Left lung (tissue), 10 donors: ENCODE data around the gene HS3ST5. TPM values are rescaled to one million over a fixed set of nuclear protein-coding genes. Genes with fewer than 3 reads are reported as not detected.

Experiments
- ATAC-seq: fragments of 200-7000 bp; cut with Tn5 transposase; one replicate; pipeline ENCODE4 v1.9.1; 2020; ENCODE audit warnings: moderate library complexity
- DNase-seq, 4 donors: peaks; one replicate each; pipeline ENCODE4 v3.0.0-alpha.2; 2013 to 2020
- H3K27ac ChIP-seq, 2 donors: fragments of 200-600 bp; sonication (generic) in 1 of 2; one replicate each; pipeline versions ENCODE4 v1.5.0 to v1.8.0; 2020 to 2021
- H3K27me3 ChIP-seq, 2 donors: fragments of 200-600 bp; sonication (generic) in 1 of 2; one replicate each; pipeline versions ENCODE4 v1.5.0 to v1.8.0; 2020 to 2021
- H3K36me3 ChIP-seq, 2 donors: fragments of 200-600 bp; sonication (generic) in 1 of 2; one replicate each; pipeline versions ENCODE4 v1.5.0 to v1.8.0; 2020 to 2021
- H3K4me1 ChIP-seq, 2 donors: fragments of 200-600 bp; one replicate each; pipeline ENCODE4 v1.8.0; 2021
- H3K4me3 ChIP-seq, 2 donors: fragments of 200-600 bp; sonication (generic) in 1 of 2; one replicate each; pipeline versions ENCODE4 v1.5.0 to v1.8.0; 2020 to 2021; ENCODE audit warnings: mild to moderate bottlenecking in 1 of 2
- H3K9me3 ChIP-seq, 2 donors: fragments of 200-600 bp; sonication (generic) in 1 of 2; one replicate each; pipeline versions ENCODE4 v1.5.0 to v1.8.0; 2020 to 2021
- CTCF ChIP-seq, 2 donors: fragments of 200-600 bp; sonication (generic) in 1 of 2; IDR thresholded peaks; one replicate each; pipeline versions ENCODE4 v1.5.0 to v1.8.0; 2021; ENCODE audit warnings: antibody characterized with exemption in 2 of 2
- intact Hi-C, 2 donors: fragments of 100-400 bp; cut with DNase I; formaldehyde crosslinking; loops; one replicate each; pipeline versions ENCODE4 v1.11.2 to v1.14.2; 2022
- polyA plus RNA-seq, 6 donors: library from polyadenylated mRNA; unstranded; fragments of 120-200 nt; gene quantifications; one replicate each; pipeline ENCODE4 v1.2.1, GENCODE V29; 2013; ENCODE audit not compliant: insufficient read length in 6 of 6
- total RNA-seq, 2 donors: library from RNA; stranded (reverse); fragmentation: NEBNext Ultra II Directional; extraction: Animal tissue kit (Norgen Biotek cat#: 25700); gene quantifications; one replicate each; pipeline ENCODE4 v1.2.1, GENCODE V29; 2021
- donor health status: DM: no; HTN: yes; CAD: no.
- donor health status: DM: no; HTN: no; CAD: no.

The HS3ST5 gene
- total and polyA plus RNA-seq, 8 donors = 0.06 to 0.33 (median 0.18) TPM; not detected in 1

- no peaks in the 10 kb centered on the region for H3K4me1 ChIP-seq
- no peaks in the 10 kb centered on the region for H3K36me3 ChIP-seq
- H3K9me3 ChIP-seq = no peaks in the 10 kb centered on the region
- TF ChIP-seq CTCF (IDR thresholded peaks at IDR 0.05) = no peak
- no peaks in the 10 kb centered on the region for H3K27me3 ChIP-seq
- DNase-seq (no peak), ATAC-seq (no peak)
- H3K27ac ChIP-seq = no peak overlapping the region
- intact Hi-C loops = no loop called here
- no peak overlapping the region for H3K4me3 ChIP-seq
These were observed 287.1 kb downstream of the HS3ST5 start for GRCh38 chr6:114055763-114056162.

- DNase-seq (no peak), ATAC-seq (no peak)
- no peaks in the 10 kb centered on the region for H3K4me1 ChIP-seq
- no peaks in the 10 kb centered on the region for H3K9me3 ChIP-seq
- H3K27ac ChIP-seq = no peak overlapping the region
- intact Hi-C loops = no loop called here
- TF ChIP-seq CTCF (IDR thresholded peaks at IDR 0.05) = no peak
- no peaks in the 10 kb centered on the region for H3K36me3 ChIP-seq
- no peaks in the 10 kb centered on the region for H3K27me3 ChIP-seq
- H3K4me3 ChIP-seq = no peak overlapping the region
These were observed 287.5 kb downstream of the HS3ST5 start for GRCh38 chr6:114055349-114055748.

GRCh38 chr6:114053791-114054190, 289.0 kb downstream of the HS3ST5 start:
- no peaks in the 10 kb centered on the region for H3K9me3 ChIP-seq
- ATAC-seq = no peak
- H3K27me3 ChIP-seq = no peaks in the 10 kb centered on the region
- no peaks in the 10 kb centered on the region for H3K4me1 ChIP-seq
- H3K4me3 ChIP-seq = no peak overlapping the region
- no peaks in the 10 kb centered on the region for H3K36me3 ChIP-seq
- intact Hi-C loops = no loop called here
- DNase-seq = no peak
- TF ChIP-seq CTCF (IDR thresholded peaks at IDR 0.05) = no peak
- no peak overlapping the region for H3K27ac ChIP-seq

GRCh38 chr6:114052141-114052540, 290.7 kb downstream of the HS3ST5 start:
- no peak for TF ChIP-seq CTCF (IDR thresholded peaks at IDR 0.05)
- ATAC-seq (no peak), DNase-seq (no peak)
- H3K4me1 ChIP-seq = no peaks in the 10 kb centered on the region
- no peak overlapping the region for H3K4me3 ChIP-seq
- no peaks in the 10 kb centered on the region for H3K36me3 ChIP-seq
- H3K27me3 ChIP-seq = no peaks in the 10 kb centered on the region
- no peaks in the 10 kb centered on the region for H3K9me3 ChIP-seq
- H3K27ac ChIP-seq = no peak overlapping the region
- intact Hi-C loops = no loop called here

GRCh38 chr6:114051031-114051430, 291.8 kb downstream of the HS3ST5 start:
- no peaks in the 10 kb centered on the region for H3K9me3 ChIP-seq
- no peaks in the 10 kb centered on the region for H3K36me3 ChIP-seq
- H3K27me3 ChIP-seq = no peaks in the 10 kb centered on the region
- ATAC-seq = no peak
- H3K4me1 ChIP-seq = no peaks in the 10 kb centered on the region
- peak in 1 of 4 donors; percentile 35 for DNase-seq
- no peak overlapping the region for H3K27ac ChIP-seq
- no peak overlapping the region for H3K4me3 ChIP-seq
- intact Hi-C loops = no loop called here
- TF ChIP-seq CTCF (IDR thresholded peaks at IDR 0.05) = no peak
